Measurements from ENCODE around the gene JMJD8. TPM values are rescaled to one million over a fixed set of nuclear protein-coding genes. Genes with fewer than 3 reads are reported as not detected.

JMJD8 gene
- total and polyA plus RNA-seq, 10 of the 15 experiments (the other 5 are each of a cell fraction or from before 2014, with no cell fraction given): 1.00 to 50.4 (median 30.7) TPM

DNA sequence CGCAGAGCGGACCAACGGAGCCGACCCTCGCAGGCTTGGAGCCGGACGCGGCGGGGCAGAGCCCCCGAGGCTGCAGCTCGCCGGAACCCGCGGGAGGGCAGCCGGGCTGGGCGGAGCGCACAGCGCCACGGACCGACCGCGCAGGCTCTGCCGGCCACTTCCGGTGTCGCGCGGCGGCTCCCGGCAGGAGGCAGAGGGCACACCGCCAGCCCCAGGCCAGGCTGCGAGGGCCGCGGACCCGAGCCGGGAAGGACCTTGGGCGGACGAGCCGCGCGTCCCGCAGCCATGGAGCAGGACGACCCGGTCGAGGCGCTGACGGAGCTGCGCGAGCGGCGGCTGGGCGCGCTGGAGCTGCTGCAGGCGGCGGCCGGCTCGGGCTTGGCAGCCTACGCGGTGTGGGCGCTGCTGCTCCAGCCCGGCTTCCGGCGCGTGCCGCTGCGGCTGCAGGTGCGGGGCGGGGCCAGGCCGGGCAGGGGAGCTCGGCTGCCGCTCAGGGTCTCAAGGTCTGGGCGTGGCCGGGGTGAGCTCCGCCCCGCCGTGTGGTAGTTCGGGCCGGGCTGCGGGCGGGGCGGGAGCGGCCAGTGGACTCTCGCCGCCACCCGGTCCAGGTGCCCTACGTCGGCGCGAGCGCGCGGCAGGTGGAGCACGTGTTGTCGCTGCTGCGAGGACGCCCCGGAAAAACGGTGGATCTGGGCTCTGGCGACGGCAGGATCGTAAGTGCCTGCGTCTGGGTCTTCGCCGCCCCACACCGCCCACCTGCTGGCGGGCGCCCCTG is 37.0 kb upstream of the JMJD8 start, which contains the start of gene ANTKMT (continued):
- TF ChIP-seq, protein P1, sequence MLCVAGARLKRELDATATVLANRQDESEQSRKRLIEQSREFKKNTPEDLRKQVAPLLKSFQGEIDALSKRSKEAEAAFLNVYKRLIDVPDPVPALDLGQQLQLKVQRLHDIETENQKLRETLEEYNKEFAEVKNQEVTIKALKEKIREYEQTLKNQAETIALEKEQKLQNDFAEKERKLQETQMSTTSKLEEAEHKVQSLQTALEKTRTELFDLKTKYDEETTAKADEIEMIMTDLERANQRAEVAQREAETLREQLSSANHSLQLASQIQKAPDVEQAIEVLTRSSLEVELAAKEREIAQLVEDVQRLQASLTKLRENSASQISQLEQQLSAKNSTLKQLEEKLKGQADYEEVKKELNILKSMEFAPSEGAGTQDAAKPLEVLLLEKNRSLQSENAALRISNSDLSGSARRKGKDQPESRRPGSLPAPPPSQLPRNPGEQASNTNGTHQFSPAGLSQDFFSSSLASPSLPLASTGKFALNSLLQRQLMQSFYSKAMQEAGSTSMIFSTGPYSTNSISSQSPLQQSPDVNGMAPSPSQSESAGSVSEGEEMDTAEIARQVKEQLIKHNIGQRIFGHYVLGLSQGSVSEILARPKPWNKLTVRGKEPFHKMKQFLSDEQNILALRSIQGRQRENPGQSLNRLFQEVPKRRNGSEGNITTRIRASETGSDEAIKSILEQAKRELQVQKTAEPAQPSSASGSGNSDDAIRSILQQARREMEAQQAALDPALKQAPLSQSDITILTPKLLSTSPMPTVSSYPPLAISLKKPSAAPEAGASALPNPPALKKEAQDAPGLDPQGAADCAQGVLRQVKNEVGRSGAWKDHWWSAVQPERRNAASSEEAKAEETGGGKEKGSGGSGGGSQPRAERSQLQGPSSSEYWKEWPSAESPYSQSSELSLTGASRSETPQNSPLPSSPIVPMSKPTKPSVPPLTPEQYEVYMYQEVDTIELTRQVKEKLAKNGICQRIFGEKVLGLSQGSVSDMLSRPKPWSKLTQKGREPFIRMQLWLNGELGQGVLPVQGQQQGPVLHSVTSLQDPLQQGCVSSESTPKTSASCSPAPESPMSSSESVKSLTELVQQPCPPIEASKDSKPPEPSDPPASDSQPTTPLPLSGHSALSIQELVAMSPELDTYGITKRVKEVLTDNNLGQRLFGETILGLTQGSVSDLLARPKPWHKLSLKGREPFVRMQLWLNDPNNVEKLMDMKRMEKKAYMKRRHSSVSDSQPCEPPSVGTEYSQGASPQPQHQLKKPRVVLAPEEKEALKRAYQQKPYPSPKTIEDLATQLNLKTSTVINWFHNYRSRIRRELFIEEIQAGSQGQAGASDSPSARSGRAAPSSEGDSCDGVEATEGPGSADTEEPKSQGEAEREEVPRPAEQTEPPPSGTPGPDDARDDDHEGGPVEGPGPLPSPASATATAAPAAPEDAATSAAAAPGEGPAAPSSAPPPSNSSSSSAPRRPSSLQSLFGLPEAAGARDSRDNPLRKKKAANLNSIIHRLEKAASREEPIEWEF (IDR thresholded peaks at IDR 0.05; ENCODE audit: insufficient replicate concordance, low read depth, low read length): no peak
- peak; percentile 48; the same call in 1 of the 2 replicates for TF ChIP-seq ZNF592 (IDR thresholded peaks at IDR 0.05)
- no peak for TF ChIP-seq RBBP5 (conservative IDR thresholded peaks at IDR 0.05)
- TF ChIP-seq EED (IDR thresholded peaks at IDR 0.05; ENCODE audit: low read depth): no peak
- no peak for TF ChIP-seq KDM1A (IDR thresholded peaks at IDR 0.05; ENCODE audit: borderline replicate concordance)
- TF ChIP-seq NR2C2 (IDR thresholded peaks at IDR 0.05; ENCODE audit: borderline replicate concordance, control insufficient read depth, insufficient read length, low read depth): no peak
- TF ChIP-seq NFIC (IDR thresholded peaks at IDR 0.05; ENCODE audit: low read depth, low read length): no peak
- TF ChIP-seq KAT2A (conservative IDR thresholded peaks at IDR 0.05; ENCODE audit: control insufficient read depth, low read depth, low read length): no peak
- no peak for TF ChIP-seq SREBF2 (IDR thresholded peaks at IDR 0.05; ENCODE audit: low read length)
- TF ChIP-seq POLR2A (IDR thresholded peaks at IDR 0.05; ENCODE audit: low read depth, low read length): no peak
- no peak for TF ChIP-seq ATF7 (IDR thresholded peaks at IDR 0.05; ENCODE audit: low read depth)
- peak; percentile 77; the same call in 1 of the 2 replicates for TF ChIP-seq MXI1 (IDR thresholded peaks at IDR 0.05; ENCODE audit: low read depth, low read length)
- TF ChIP-seq POLR2AphosphoS2 (IDR thresholded peaks at IDR 0.05; ENCODE audit: low read depth, low read length): no peak; the same call in none of the 2 replicates
- TF ChIP-seq IRF3 (IDR thresholded peaks at IDR 0.05): 0 out of 2 replicates have a peak, but pooled peaks have one; percentile 55
- TF ChIP-seq PAX8 (IDR thresholded peaks at IDR 0.05): no peak
- no peak for TF ChIP-seq SP1 (IDR thresholded peaks at IDR 0.05; ENCODE audit: low read depth, low read length)
- TF ChIP-seq JUND (IDR thresholded peaks at IDR 0.05; ENCODE audit: low read depth, low read length): no peak
- no peak for TF ChIP-seq ZNF384 (IDR thresholded peaks at IDR 0.05; ENCODE audit: borderline replicate concordance, low read depth, low read length)
- TF ChIP-seq ATF2 (IDR thresholded peaks at IDR 0.05; ENCODE audit: low read length): no peak
- no peak for TF ChIP-seq NBN (IDR thresholded peaks at IDR 0.05)
